HepG2 (cell line): ENCODE data around the gene SETD2. TPM values are rescaled to one million over a fixed set of nuclear protein-coding genes. Genes with fewer than 3 reads are reported as not detected.

Experiments used
- CBX1 ChIP-seq: IDR thresholded peaks from one replicate; pipeline ENCODE4 v1.6.1; 2016; ENCODE audit warnings: antibody characterized with exemption, low read depth
- HNF4A ChIP-seq: sonication (generic); formaldehyde crosslinking; IDR thresholded peaks from 2 replicates; pipeline ENCODE4 v1.4.0; 2020; ENCODE audit warnings: missing genetic modification reagents
- POGK ChIP-seq: sonication (generic); formaldehyde crosslinking; conservative IDR thresholded peaks from 2 replicates; pipeline ENCODE4 v1.8.0; 2022; ENCODE audit warnings: mild to moderate bottlenecking, moderate library complexity, missing genetic modification reagents
- REL ChIP-seq: sonication (generic); formaldehyde crosslinking; conservative IDR thresholded peaks from 2 replicates; pipeline ENCODE4 v1.8.0; 2022; ENCODE audit warnings: mild to moderate bottlenecking, missing genetic modification reagents, moderate library complexity
- YEATS4 ChIP-seq: sonication (generic); formaldehyde crosslinking; IDR thresholded peaks from 2 replicates; pipeline ENCODE4 v1.4.0; 2020; ENCODE audit warnings: missing genetic modification reagents, borderline replicate concordance
- ZNF142 ChIP-seq: sonication (generic); formaldehyde crosslinking; IDR thresholded peaks from 2 replicates; pipeline ENCODE4 v1.4.0; 2020; ENCODE audit warnings: missing genetic modification reagents
- ZNF143 ChIP-seq: sonication (generic); formaldehyde crosslinking; IDR thresholded peaks from 2 replicates; pipeline ENCODE4 v1.4.0; 2020; ENCODE audit warnings: missing genetic modification reagents
- ZNF180 ChIP-seq: sonication (generic); formaldehyde crosslinking; IDR thresholded peaks from 2 replicates; pipeline ENCODE4 v1.4.0; 2020; ENCODE audit warnings: low read depth, missing genetic modification reagents, borderline replicate concordance
- ZNF609 ChIP-seq: sonication (generic); formaldehyde crosslinking; IDR thresholded peaks from 2 replicates; pipeline ENCODE4 v1.4.0; 2020; ENCODE audit warnings: mild to moderate bottlenecking, missing genetic modification reagents, borderline replicate concordance
- ZNF672 ChIP-seq: sonication (generic); formaldehyde crosslinking; IDR thresholded peaks from 2 replicates; pipeline ENCODE4 v1.8.1; 2022; ENCODE audit warnings: missing genetic modification reagents
- ZNF687 ChIP-seq: sonication (generic); formaldehyde crosslinking; IDR thresholded peaks from 2 replicates; pipeline ENCODE4 v1.5.1; 2020; ENCODE audit warnings: mild to moderate bottlenecking, missing genetic modification reagents, moderate library complexity
- polyA plus RNA-seq, 8 experiments: library from polyadenylated mRNA; depleted of rRNA in 3 of 8; stranded (reverse) in 7 of 8; unstranded in 1 of 8; fragments of >200 nt; fragmentation: Illumina TruSeq in 4 of 8; extraction: Trizol in 4 of 8; gene quantifications; 2 replicates each; pipeline versions ENCODE4 v1.2.1 to v1.2.3, GENCODE V29; 2011 to 2016; ENCODE audit warnings: low read depth in 4 of 8, missing spikeins in 1 of 8, mixed read lengths in 1 of 8; ENCODE audit not compliant: insufficient read depth in 1 of 8
- total RNA-seq, 5 experiments: library from RNA; depleted of rRNA; stranded (reverse); fragments of >200 nt; fragmentation: Illumina TruSeq; extraction: Trizol; gene quantifications; 2 replicates each; pipeline ENCODE4 v1.2.3, GENCODE V29; 2016; ENCODE audit warnings: low read depth in 1 of 5

Gene SETD2
- total and polyA plus RNA-seq, 2 of the 13 experiments (the other 11 are each of a cell fraction or from before 2014, with no cell fraction given), result 14.2 to 24.2 TPM

GRCh38 chr3:46970391-46971091, 193.4 kb downstream of the SETD2 start (continued):
- peak; percentile 57 for TF ChIP-seq ZNF687
- no peak for TF ChIP-seq ZNF672 (CRISPR knock-in tag)
- peak; percentile 54 for TF ChIP-seq CBX1
- TF ChIP-seq ZNF180 (CRISPR knock-in tag), result no peak
- peak; percentile 45; the same call in 1 of the 2 replicates for TF ChIP-seq ZNF143 (CRISPR knock-in tag)
- no peak for TF ChIP-seq POGK
- no peak for TF ChIP-seq REL (CRISPR knock-in tag)
- TF ChIP-seq ZNF142 (CRISPR knock-in tag), result 0 out of 2 replicates have a peak, but pooled peaks have one; percentile 69
- TF ChIP-seq YEATS4 (CRISPR knock-in tag), result no peak; the same call in 1 of the 2 replicates
- TF ChIP-seq HNF4A (CRISPR knock-in tag), result peak; percentile 88
- peak; percentile 67; the same call in 1 of the 2 replicates for TF ChIP-seq ZNF609 (CRISPR knock-in tag)
